SK-N-MC (cell line): ENCODE data around the gene ENPP7.
A peak's percentile ranks its signal among the peaks of the same experiment; 100 is the strongest.

ENCODE experiments used
- DNase-seq: peaks from one replicate; pipeline ENCODE4 v3.0.0-alpha.2; 2011; ENCODE audit warnings: low read depth, low spot score
- H3K27ac ChIP-seq: fragments of 200-600 bp; sonication (generic); 2 replicates; pipeline ENCODE4 v1.5.1; 2016; ENCODE audit warnings: mixed run types
- H3K36me3 ChIP-seq: fragments of 200-600 bp; sonication (generic); 2 replicates; pipeline ENCODE4 v1.6.1; 2017; ENCODE audit warnings: antibody characterized with exemption, low read length, mixed read lengths; ENCODE audit not compliant: insufficient read depth
- H3K4me3 ChIP-seq: fragments of 200-600 bp; sonication (generic); 2 replicates; pipeline ENCODE4 v1.5.1; 2016
- H3K9ac ChIP-seq: fragments of 200-600 bp; sonication (generic); 2 replicates; pipeline ENCODE4 v1.8.0; 2017; ENCODE audit warnings: mixed run types, mixed read lengths; ENCODE audit not compliant: insufficient read length
- H3K9me3 ChIP-seq: fragments of 200-600 bp; sonication (generic); 2 replicates; pipeline ENCODE4 v1.6.1; 2017; ENCODE audit warnings: low read depth, mild to moderate bottlenecking, antibody characterized with exemption, low read length, moderate library complexity, mixed read lengths
- EZH2 ChIP-seq: fragments of 200-600 bp; sonication (generic); IDR thresholded peaks from one replicate; pipeline ENCODE4 v1.6.1; 2017; ENCODE audit warnings: antibody characterized with exemption
- FOXP2 ChIP-seq: optimal IDR thresholded peaks from 2 replicates; pipeline ENCODE3; 2011; ENCODE audit warnings: mild to moderate bottlenecking, moderate library complexity; ENCODE audit not compliant: insufficient read depth; ENCODE audit errors: extremely low read length, control extremely low read depth
- POLR2AphosphoS5 ChIP-seq: IDR thresholded peaks from 2 replicates; pipeline ENCODE4 v1.6.1; 2012; ENCODE audit warnings: mild to moderate bottlenecking, low read depth, low read length, borderline replicate concordance

ENPP7 gene

GRCh38 chr17:79735096-79735495 lies 4.4 kb downstream of the ENPP7 start:
- no peak for DNase-seq
- no peak overlapping the region for H3K27ac ChIP-seq
- no peak for TF ChIP-seq EZH2
- no peak for TF ChIP-seq POLR2AphosphoS5
- no peak for TF ChIP-seq FOXP2
- H3K36me3 ChIP-seq: no peaks in the 10 kb centered on the region
- H3K9ac ChIP-seq: no peak overlapping the region
- H3K4me3 ChIP-seq: no peak overlapping the region
- H3K9me3 ChIP-seq: no peaks in the 10 kb centered on the region

- Histone ChIP-seq H3K9ac (no peak overlapping the region), H3K9me3 (no peaks in the 10 kb centered on the region)
- DNase-seq: no peak
Observed at GRCh38 chr17:79737046-79737921, 6.5 kb downstream of the ENPP7 start.

GRCh38 chr17:79737922-79738578 lies 7.3 kb downstream of the ENPP7 start:
- no peak for DNase-seq
- no peak overlapping the region for H3K9ac ChIP-seq

More at GRCh38 chr17:79737046-79737921, 6.5 kb downstream of the ENPP7 start:
- Histone ChIP-seq H3K4me3 (no peak overlapping the region), H3K36me3 (no peaks in the 10 kb centered on the region), H3K27ac (no peak overlapping the region)
- TF ChIP-seq EZH2: no peak
- TF ChIP-seq POLR2AphosphoS5: no peak
- TF ChIP-seq FOXP2: no peak

GRCh38 chr17:79738643-79739042 lies 7.9 kb downstream of the ENPP7 start:
- no peak overlapping the region for H3K27ac ChIP-seq
- no peak for DNase-seq
- TF ChIP-seq EZH2: no peak
- TF ChIP-seq POLR2AphosphoS5: no peak
- no peak for TF ChIP-seq FOXP2
- no peaks in the 10 kb centered on the region for H3K36me3 ChIP-seq
- H3K9ac ChIP-seq: no peak overlapping the region
- H3K4me3 ChIP-seq: no peak overlapping the region
- no peaks in the 10 kb centered on the region for H3K9me3 ChIP-seq

More at GRCh38 chr17:79737922-79738578, 7.3 kb downstream of the ENPP7 start:
- no peaks in the 10 kb centered on the region for H3K36me3 ChIP-seq
- no peak overlapping the region for H3K27ac ChIP-seq
- no peak for TF ChIP-seq POLR2AphosphoS5
- TF ChIP-seq EZH2: no peak
- TF ChIP-seq FOXP2: no peak
- H3K4me3 ChIP-seq: no peak overlapping the region
- no peaks in the 10 kb centered on the region for H3K9me3 ChIP-seq

- no peak overlapping the region for H3K4me3 ChIP-seq
- TF ChIP-seq EZH2 (no peak), FOXP2 (no peak), POLR2AphosphoS5 (no peak)
- no peaks in the 10 kb centered on the region for H3K36me3 ChIP-seq
- H3K9ac ChIP-seq: no peak overlapping the region
- no peaks in the 10 kb centered on the region for H3K9me3 ChIP-seq
- DNase-seq: no peak
- H3K27ac ChIP-seq: no peak overlapping the region
Observed at GRCh38 chr17:79739148-79740062, 8.7 kb downstream of the ENPP7 start.

- Histone ChIP-seq H3K4me3 (no peak overlapping the region), H3K27ac (no peak overlapping the region), H3K9me3 (no peaks in the 10 kb centered on the region), H3K36me3 (no peaks in the 10 kb centered on the region), H3K9ac (no peak overlapping the region)
- no peak for TF ChIP-seq POLR2AphosphoS5
- no peak for TF ChIP-seq FOXP2
- no peak for TF ChIP-seq EZH2
- no peak for DNase-seq
Observed at GRCh38 chr17:79740413-79740812, 9.7 kb downstream of the ENPP7 start.

GRCh38 chr17:79741401-79741750 lies 10.6 kb downstream of the ENPP7 start:
- DNase-seq: no peak
- peak overlapping the region; percentile 74 for H3K4me3 ChIP-seq
- TF ChIP-seq EZH2 (no peak), FOXP2 (no peak), POLR2AphosphoS5 (no peak)
- no peaks in the 10 kb centered on the region for H3K9me3 ChIP-seq
- no peak overlapping the region for H3K9ac ChIP-seq
- H3K36me3 ChIP-seq: no peaks in the 10 kb centered on the region
- H3K27ac ChIP-seq: no peak overlapping the region
